Tibial nerve (tissue), 3 donors: ENCODE results near the gene PADI4.

ENCODE experiments used
- CTCF ChIP-seq, 5 experiments: fragments of 200-600 bp in 3 of 5; fragments of 450-650 bp in 2 of 5; sonication (generic) in 3 of 5; IDR thresholded peaks; one replicate each; pipeline ENCODE4 v1.5.1; 2016 to 2019; ENCODE audit warnings: antibody characterized with exemption in 5 of 5, mild to moderate bottlenecking in 3 of 5, moderate library complexity in 2 of 5
- POLR2A ChIP-seq, 2 donors: fragments of 450-650 bp; IDR thresholded peaks; one replicate each; pipeline ENCODE4 v1.6.1; 2017; ENCODE audit warnings: antibody characterized with exemption in 2 of 2, mild to moderate bottlenecking in 2 of 2, moderate library complexity in 2 of 2

- TF ChIP-seq POLR2A (IDR thresholded peaks at IDR 0.05) (no peak), CTCF (IDR thresholded peaks at IDR 0.05) (no peak)
These were observed 67.7 kb downstream of the PADI4 start for GRCh38 chr1:17375651-17376050.
